Trophoblast cell (in vitro differentiated cells and primary cell): ENCODE measurements around the gene PTGDR2.

Experiments
- DNase-seq, 2 donors: peaks; one replicate each; pipeline ENCODE4 v3.0.0-alpha.2; 2016
- H2AFZ ChIP-seq: 2 replicates; pipeline ENCODE4 v1.6.1; 2013; ENCODE audit warnings: low read length, moderate library complexity, mild to moderate bottlenecking; ENCODE audit not compliant: insufficient read depth, poor library complexity
- H2AK5ac ChIP-seq: 2 replicates; pipeline ENCODE4 v1.6.1; 2013; ENCODE audit warnings: mild to moderate bottlenecking, low read length
- H2BK120ac ChIP-seq: 2 replicates; pipeline ENCODE4 v1.6.1; 2013; ENCODE audit warnings: low read length, mild to moderate bottlenecking, moderate library complexity; ENCODE audit not compliant: insufficient read depth, poor library complexity
- H2BK12ac ChIP-seq: 2 replicates; pipeline ENCODE4 v1.6.1; 2013; ENCODE audit warnings: mild to moderate bottlenecking, low read length, moderate library complexity
- H2BK5ac ChIP-seq: 2 replicates; pipeline ENCODE4 v1.6.1; 2013; ENCODE audit warnings: low read length, low read depth, moderate library complexity, mild to moderate bottlenecking; ENCODE audit not compliant: poor library complexity
- H3K14ac ChIP-seq: 2 replicates; pipeline ENCODE4 v1.6.1; 2013; ENCODE audit warnings: mild to moderate bottlenecking, low read length
- H3K18ac ChIP-seq: 2 replicates; pipeline ENCODE4 v1.6.1; 2013; ENCODE audit warnings: mild to moderate bottlenecking, low read length
- H3K23ac ChIP-seq: 2 replicates; pipeline ENCODE4 v1.6.1; 2013; ENCODE audit warnings: low read length
- H3K27ac ChIP-seq: 2 replicates; pipeline ENCODE4 v1.5.1; 2013; ENCODE audit warnings: low read depth, mild to moderate bottlenecking, inconsistent platforms, low read length, moderate library complexity
- H3K27me3 ChIP-seq: 2 replicates; pipeline ENCODE4 v1.6.1; 2013; ENCODE audit warnings: inconsistent platforms, mild to moderate bottlenecking, low read length, moderate library complexity; ENCODE audit not compliant: insufficient read depth
- H3K36me3 ChIP-seq, 2 experiments: 1 replicate in 1 of 2; 2 replicates in 1 of 2; pipeline ENCODE4 v1.6.1; 2013; ENCODE audit warnings: low read length in 2 of 2, mild to moderate bottlenecking in 2 of 2, moderate library complexity in 1 of 2; ENCODE audit not compliant: insufficient read depth in 2 of 2, control insufficient read depth in 1 of 2
- H3K4ac ChIP-seq: 2 replicates; pipeline ENCODE4 v1.6.1; 2013; ENCODE audit warnings: low read depth, mild to moderate bottlenecking, low read length, moderate library complexity
- H3K4me1 ChIP-seq, 2 experiments: 1 replicate in 1 of 2; 2 replicates in 1 of 2; pipeline ENCODE4 v1.6.1; 2013; ENCODE audit warnings: low read length in 2 of 2, mild to moderate bottlenecking in 2 of 2, moderate library complexity in 1 of 2; ENCODE audit not compliant: insufficient read depth in 2 of 2, control insufficient read depth in 1 of 2
- H3K4me2 ChIP-seq: 2 replicates; pipeline ENCODE4 v1.6.1; 2013; ENCODE audit warnings: inconsistent platforms, mild to moderate bottlenecking, low read length, moderate library complexity
- H3K4me3 ChIP-seq: 2 replicates; pipeline ENCODE4 v1.5.1; 2013; ENCODE audit warnings: mild to moderate bottlenecking, low read depth, low read length, inconsistent platforms
- H3K79me1 ChIP-seq: one replicate; pipeline ENCODE4 v1.6.1; 2013; ENCODE audit warnings: low read length
- H3K79me2 ChIP-seq: 2 replicates; pipeline ENCODE4 v1.6.1; 2013; ENCODE audit warnings: low read length, mild to moderate bottlenecking; ENCODE audit not compliant: control insufficient read depth, insufficient read depth, poor library complexity
- H3K9ac ChIP-seq: 2 replicates; pipeline ENCODE4 v1.6.1; 2013; ENCODE audit warnings: mild to moderate bottlenecking, low read length
- H3K9me3 ChIP-seq: 2 replicates; pipeline ENCODE4 v1.6.1; 2013; ENCODE audit warnings: low read depth, mild to moderate bottlenecking, control low read depth, inconsistent platforms, low read length; ENCODE audit not compliant: insufficient read depth
- H4K12ac ChIP-seq: 2 replicates; pipeline ENCODE4 v1.6.1; 2013; ENCODE audit warnings: low read depth, mild to moderate bottlenecking, low read length, moderate library complexity
- H4K8ac ChIP-seq: 2 replicates; pipeline ENCODE4 v1.6.1; 2013; ENCODE audit warnings: low read depth, mild to moderate bottlenecking, low read length, moderate library complexity
- H4K91ac ChIP-seq: one replicate; pipeline ENCODE4 v1.6.1; 2013; ENCODE audit warnings: low read depth, mild to moderate bottlenecking, low read length, moderate library complexity
- WGBS: extraction: QIAGEN DNeasy Blood & Tissue Kit; methylation state at CpG from one replicate; pipeline ENCODE4 v1.1.7; 2013; ENCODE audit warnings: missing lambda C conversion rate; ENCODE audit not compliant: insufficient read length, insufficient coverage; ENCODE audit errors: extremely low coverage; 5-methylcytosine and 5-hydroxymethylcytosine counted together

PTGDR2 gene

GRCh38 chr11:60891103-60891741, 35.5 kb upstream of the PTGDR2 start:
- H2BK12ac ChIP-seq: no peak overlapping the region
- H3K23ac ChIP-seq: no peak overlapping the region
- no CpG with 5 or more reads among the region's 7 CpGs for WGBS

GRCh38 chr11:60890696-60891095, 34.9 kb upstream of the PTGDR2 start:
- no peak overlapping the region for H2BK5ac ChIP-seq
- no peak overlapping the region for H3K4me2 ChIP-seq
- H3K14ac ChIP-seq: no peak overlapping the region
- H3K27me3 ChIP-seq: no peaks in the 10 kb centered on the region
- peaks cover 2 to 10% of the 10 kb centered on the region in 2 experiments for H3K4me1 ChIP-seq
- no peaks in the 10 kb centered on the region for H3K9me3 ChIP-seq
- no peak overlapping the region for H3K9ac ChIP-seq
- no peak overlapping the region for H3K4me3 ChIP-seq
- no peak overlapping the region for H2BK12ac ChIP-seq
- no peak overlapping the region for H3K23ac ChIP-seq
- H4K12ac ChIP-seq: no peak overlapping the region
- no peak overlapping the region for H2AFZ ChIP-seq
- DNase-seq: no peak
- no peak overlapping the region for H4K8ac ChIP-seq
- no peaks in the 10 kb centered on the region for H3K79me1 ChIP-seq
- H3K4ac ChIP-seq: no peak overlapping the region
- WGBS: no CpG with 5 or more reads among the region's 5 CpGs
- H3K79me2 ChIP-seq: no peaks in the 10 kb centered on the region
- no peak overlapping the region for H3K18ac ChIP-seq
- H2AK5ac ChIP-seq: no peak overlapping the region
- H3K36me3 ChIP-seq: peaks cover 6 to 25% of the 10 kb centered on the region in 2 experiments
- H4K91ac ChIP-seq: no peak overlapping the region
- H2BK120ac ChIP-seq: no peak overlapping the region
- H3K27ac ChIP-seq: no peak overlapping the region

More at GRCh38 chr11:60891103-60891741, 35.5 kb upstream of the PTGDR2 start:
- no peak overlapping the region for H3K18ac ChIP-seq
- no peak overlapping the region for H2AFZ ChIP-seq
- no peak overlapping the region for H4K91ac ChIP-seq
- H3K4me3 ChIP-seq: no peak overlapping the region
- no peak overlapping the region for H2BK5ac ChIP-seq
- H3K9me3 ChIP-seq: no peaks in the 10 kb centered on the region
- H4K12ac ChIP-seq: no peak overlapping the region
- peaks cover 8 to 27% of the 10 kb centered on the region in 2 experiments for H3K36me3 ChIP-seq
- no peak overlapping the region for H3K4me2 ChIP-seq
- DNase-seq: no peak
- peaks cover 2 to 10% of the 10 kb centered on the region in 2 experiments for H3K4me1 ChIP-seq
- no peak overlapping the region for H4K8ac ChIP-seq
- H3K9ac ChIP-seq: no peak overlapping the region
- no peak overlapping the region for H3K14ac ChIP-seq
- H2AK5ac ChIP-seq: no peak overlapping the region
- no peaks in the 10 kb centered on the region for H3K79me2 ChIP-seq
- no peak overlapping the region for H3K27ac ChIP-seq
- H2BK120ac ChIP-seq: no peak overlapping the region
- H3K4ac ChIP-seq: no peak overlapping the region
- no peaks in the 10 kb centered on the region for H3K79me1 ChIP-seq
- H3K27me3 ChIP-seq: no peaks in the 10 kb centered on the region

GRCh38 chr11:60889869-60890311, 34.1 kb upstream of the PTGDR2 start:
- Histone ChIP-seq H3K36me3 (peaks cover 6 to 19% of the 10 kb centered on the region in 2 experiments), H3K4me3 (no peak overlapping the region), H3K9ac (no peak overlapping the region), H2BK12ac (no peak overlapping the region), H3K79me1 (no peaks in the 10 kb centered on the region), H3K27ac (no peak overlapping the region), H3K4ac (no peak overlapping the region), H3K23ac (no peak overlapping the region), H3K79me2 (no peaks in the 10 kb centered on the region), H3K18ac (no peak overlapping the region), H2BK120ac (no peak overlapping the region), H2BK5ac (no peak overlapping the region), H3K4me1 (peaks cover 2 to 10% of the 10 kb centered on the region in 2 experiments), H3K4me2 (no peak overlapping the region), H3K9me3 (no peaks in the 10 kb centered on the region), H3K27me3 (no peaks in the 10 kb centered on the region), H2AK5ac (no peak overlapping the region), H4K91ac (no peak overlapping the region), H3K14ac (no peak overlapping the region), H2AFZ (no peak overlapping the region), H4K12ac (no peak overlapping the region), H4K8ac (peak overlapping the region; percentile 36)
- no CpG with 5 or more reads among the region's 6 CpGs for WGBS
- peak in 1 of 2 donors; percentile 59 for DNase-seq

- H3K9ac ChIP-seq: no peak overlapping the region
- H3K79me1 ChIP-seq: no peaks in the 10 kb centered on the region
- peaks cover 5 to 8% of the 10 kb centered on the region in 2 experiments for H3K36me3 ChIP-seq
- no peaks in the 10 kb centered on the region for H3K27me3 ChIP-seq
- no peak overlapping the region for H3K18ac ChIP-seq
- no peak overlapping the region for H3K4me2 ChIP-seq
- no peak overlapping the region for H2BK5ac ChIP-seq
- DNase-seq: peak; percentile 25 to 47
- no peak overlapping the region for H3K23ac ChIP-seq
- no peak overlapping the region for H2BK12ac ChIP-seq
- no peak overlapping the region for H2AFZ ChIP-seq
- no peak overlapping the region for H4K8ac ChIP-seq
- peaks cover 2 to 10% of the 10 kb centered on the region in 2 experiments for H3K4me1 ChIP-seq
- H3K4ac ChIP-seq: no peak overlapping the region
- no peak overlapping the region for H3K14ac ChIP-seq
- H2AK5ac ChIP-seq: no peak overlapping the region
- no peak overlapping the region for H4K12ac ChIP-seq
- H4K91ac ChIP-seq: no peak overlapping the region
- H3K4me3 ChIP-seq: no peak overlapping the region
- no peak overlapping the region for H3K27ac ChIP-seq
- WGBS: no CpG with 5 or more reads among the region's 5 CpGs
- no peaks in the 10 kb centered on the region for H3K9me3 ChIP-seq
- H2BK120ac ChIP-seq: no peak overlapping the region
- H3K79me2 ChIP-seq: no peaks in the 10 kb centered on the region
These were observed 31.8 kb upstream of the PTGDR2 start for GRCh38 chr11:60887556-60887955.
